ENCODE data around the gene ITIH3.
A peak's percentile ranks its signal among the peaks of the same experiment; 100 is the strongest.

Gene ITIH3

GRCh38 chr3:52830535-52831258 lies 36.1 kb downstream of the ITIH3 start, which contains the start of gene ITIH4:
TSS of gene ITIH4 (minus strand) at chr3:52830672. CDS start at chr3:52830642, 30 bp downstream.
- no peak for ATAC-seq
- no peak for TF ChIP-seq TCF4 (CRISPR knock-in tag; IDR thresholded peaks at IDR 0.05; ENCODE audit: borderline replicate concordance)
- no peak for TF ChIP-seq ZNF565 (CRISPR knock-in tag; conservative IDR thresholded peaks at IDR 0.05; ENCODE audit: low read depth)
- TF ChIP-seq ARNTL (CRISPR knock-in tag; IDR thresholded peaks at IDR 0.05; ENCODE audit: borderline replicate concordance, low read depth) = no peak
- no peak for TF ChIP-seq TSHZ2 (CRISPR knock-in tag; IDR thresholded peaks at IDR 0.05)
- no peak for TF ChIP-seq GLIS3 (CRISPR knock-in tag; IDR thresholded peaks at IDR 0.05)
- TF ChIP-seq ZFP3 (CRISPR knock-in tag; IDR thresholded peaks at IDR 0.05) = no peak
- TF ChIP-seq ZFP30 (CRISPR knock-in tag; IDR thresholded peaks at IDR 0.05) = no peak
- no peak for TF ChIP-seq CREB5 (CRISPR knock-in tag; IDR thresholded peaks at IDR 0.05; ENCODE audit: low read depth)
- TF ChIP-seq OSR1 (CRISPR knock-in tag; IDR thresholded peaks at IDR 0.05) = no peak
- no peak for TF ChIP-seq ESRRG (CRISPR knock-in tag; IDR thresholded peaks at IDR 0.05)
- no peak for TF ChIP-seq TOX (CRISPR knock-in tag; IDR thresholded peaks at IDR 0.05; ENCODE audit: borderline replicate concordance)
- TF ChIP-seq PPARA (CRISPR knock-in tag; IDR thresholded peaks at IDR 0.05; ENCODE audit: borderline replicate concordance) = no peak
- no peak for TF ChIP-seq CSRNP3 (CRISPR knock-in tag; IDR thresholded peaks at IDR 0.05)
- no peak for TF ChIP-seq ZNF70 (CRISPR knock-in tag; IDR thresholded peaks at IDR 0.05)

GRCh38 chr3:52831500-52832301 lies 37.1 kb downstream of the ITIH3 start:
- peak; percentile 87 for ATAC-seq
- no peak for TF ChIP-seq ISL1 (CRISPR knock-in tag; IDR thresholded peaks at IDR 0.05)
- TF ChIP-seq ZC3H10 (CRISPR knock-in tag; IDR thresholded peaks at IDR 0.05) = no peak
- TF ChIP-seq ZNF565 (CRISPR knock-in tag; conservative IDR thresholded peaks at IDR 0.05; ENCODE audit: low read depth) = no peak
- TF ChIP-seq ESRRG (CRISPR knock-in tag; IDR thresholded peaks at IDR 0.05) = no peak
- TF ChIP-seq BACH2 (CRISPR knock-in tag; IDR thresholded peaks at IDR 0.05; ENCODE audit: borderline replicate concordance) = no peak

GRCh38 chr3:52833202-52833601 lies 38.6 kb downstream of the ITIH3 start:
- no peak for ATAC-seq
- TF ChIP-seq PATZ1 (CRISPR knock-in tag; IDR thresholded peaks at IDR 0.05; ENCODE audit: borderline replicate concordance) = no peak
- no peak for TF ChIP-seq TOX (CRISPR knock-in tag; IDR thresholded peaks at IDR 0.05; ENCODE audit: borderline replicate concordance)
- no peak for TF ChIP-seq RARB (CRISPR knock-in tag; IDR thresholded peaks at IDR 0.05)
- TF ChIP-seq ZNF70 (CRISPR knock-in tag; IDR thresholded peaks at IDR 0.05) = no peak

All from SK-N-SH treated with all-trans-retinoic acid at 6 μM for 48 hours (cell line).